ENCODE results near the gene HSPA4L. TPM values are rescaled to one million over a fixed set of nuclear protein-coding genes. Genes with fewer than 3 reads are reported as not detected.

The HSPA4L gene
- total and polyA plus RNA-seq, 10 of the 15 experiments (the other 5 are each of a cell fraction or from before 2014, with no cell fraction given), result 8.6 to 40.5 (median 21.4) TPM

GRCh38 chr4:127822430-127822829 is 40.3 kb downstream of the HSPA4L start:
- intact Hi-C loops (cut with micrococcal nuclease; ENCODE audit: unreplicated experiment) (no loop called here), in situ Hi-C loops (cut with MboI) (no loop called here)
- CTCF ChIA-PET, result interaction anchor here (0.6 kb wide), 1 partner anchor 51 kb away, joined by 3 read pairs; no protein-coding TSS in a partner anchor
- Histone ChIP-seq H3K4me2 (ENCODE audit: control insufficient read depth, insufficient read depth) (no peak overlapping the region), H3K9me3 (replicated peaks; ENCODE audit: control insufficient read depth, insufficient read depth, low read length) (no peaks in the 10 kb centered on the region), H4K20me1 (ENCODE audit: control insufficient read depth, insufficient read depth) (no peaks in the 10 kb centered on the region), H3K9ac (ENCODE audit: control insufficient read depth, insufficient read depth, low read length) (no peak overlapping the region), H3K79me2 (ENCODE audit: control insufficient read depth, insufficient read depth, low read length) (no peaks in the 10 kb centered on the region), H3K4me1 (ENCODE audit: control insufficient read depth, insufficient read depth, low read length) (no peaks in the 10 kb centered on the region), H3K27ac (ENCODE audit: control insufficient read depth, insufficient read depth) (no peak overlapping the region), H2AFZ (ENCODE audit: control insufficient read depth, low read depth, low read length) (no peak overlapping the region), H3K36me3 (ENCODE audit: control insufficient read depth in 2 of 2, insufficient read depth in 2 of 2, low read length in 1 of 2) (peaks cover 0 to 3% of the 10 kb centered on the region in 2 experiments; a peak in 2 of 4 replicates), H3K4me3 (no peak overlapping the region), H3K27me3 (replicated peaks in 1 of 2; ENCODE audit: control insufficient read depth in 2 of 2, insufficient read depth in 2 of 2, low read length in 1 of 2) (no peaks in the 10 kb centered on the region)
- RAD21 ChIA-PET (ENCODE audit: unreplicated experiment), result no interaction called here
- POLR2A ChIA-PET, result no interaction called here
- ATAC-seq, result no peak
- no TSS peak for BruUV-seq (replicated peaks)
- FAIRE-seq, result no peak
- TF ChIP-seq SMC3 (IDR thresholded peaks at IDR 0.05; ENCODE audit: borderline replicate concordance, low read length) (no peak), ZBTB4 (CRISPR knock-in tag; IDR thresholded peaks at IDR 0.05) (no peak), MLLT1 (IDR thresholded peaks at IDR 0.05) (no peak), PKNOX1 (IDR thresholded peaks at IDR 0.05) (no peak), CBX5 (IDR thresholded peaks at IDR 0.05; ENCODE audit: low read depth) (no peak), NFXL1 (IDR thresholded peaks at IDR 0.05; ENCODE audit: borderline replicate concordance) (no peak), TBL1XR1 (IDR thresholded peaks at IDR 0.05; ENCODE audit: low read depth, low read length) (no peak), BMI1 (IDR thresholded peaks at IDR 0.05; ENCODE audit: borderline replicate concordance) (no peak), ZNF274 (IDR thresholded peaks at IDR 0.05; ENCODE audit: insufficient read depth, insufficient read length) (no peak), NR2F1 (conservative IDR thresholded peaks at IDR 0.05) (no peak), SUZ12 (IDR thresholded peaks at IDR 0.05; ENCODE audit: unreplicated experiment) (no peak), ZZZ3 (IDR thresholded peaks at IDR 0.05; ENCODE audit: control insufficient read depth, insufficient read length, low read depth) (no peak)
- TF ChIP-seq, protein P1, sequence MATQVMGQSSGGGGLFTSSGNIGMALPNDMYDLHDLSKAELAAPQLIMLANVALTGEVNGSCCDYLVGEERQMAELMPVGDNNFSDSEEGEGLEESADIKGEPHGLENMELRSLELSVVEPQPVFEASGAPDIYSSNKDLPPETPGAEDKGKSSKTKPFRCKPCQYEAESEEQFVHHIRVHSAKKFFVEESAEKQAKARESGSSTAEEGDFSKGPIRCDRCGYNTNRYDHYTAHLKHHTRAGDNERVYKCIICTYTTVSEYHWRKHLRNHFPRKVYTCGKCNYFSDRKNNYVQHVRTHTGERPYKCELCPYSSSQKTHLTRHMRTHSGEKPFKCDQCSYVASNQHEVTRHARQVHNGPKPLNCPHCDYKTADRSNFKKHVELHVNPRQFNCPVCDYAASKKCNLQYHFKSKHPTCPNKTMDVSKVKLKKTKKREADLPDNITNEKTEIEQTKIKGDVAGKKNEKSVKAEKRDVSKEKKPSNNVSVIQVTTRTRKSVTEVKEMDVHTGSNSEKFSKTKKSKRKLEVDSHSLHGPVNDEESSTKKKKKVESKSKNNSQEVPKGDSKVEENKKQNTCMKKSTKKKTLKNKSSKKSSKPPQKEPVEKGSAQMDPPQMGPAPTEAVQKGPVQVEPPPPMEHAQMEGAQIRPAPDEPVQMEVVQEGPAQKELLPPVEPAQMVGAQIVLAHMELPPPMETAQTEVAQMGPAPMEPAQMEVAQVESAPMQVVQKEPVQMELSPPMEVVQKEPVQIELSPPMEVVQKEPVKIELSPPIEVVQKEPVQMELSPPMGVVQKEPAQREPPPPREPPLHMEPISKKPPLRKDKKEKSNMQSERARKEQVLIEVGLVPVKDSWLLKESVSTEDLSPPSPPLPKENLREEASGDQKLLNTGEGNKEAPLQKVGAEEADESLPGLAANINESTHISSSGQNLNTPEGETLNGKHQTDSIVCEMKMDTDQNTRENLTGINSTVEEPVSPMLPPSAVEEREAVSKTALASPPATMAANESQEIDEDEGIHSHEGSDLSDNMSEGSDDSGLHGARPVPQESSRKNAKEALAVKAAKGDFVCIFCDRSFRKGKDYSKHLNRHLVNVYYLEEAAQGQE (IDR thresholded peaks at IDR 0.05; ENCODE audit: low read depth, low read length), result no peak
- 50% methylated on average over 2 of the region's 2 CpGs for WGBS (ENCODE audit: insufficient coverage, insufficient replicate concordance, low lambda C conversion rate, missing lambda C conversion rate)
- no peak for DNase-seq (ENCODE audit: low read depth, low spot score)
- SMC1A ChIA-PET (ENCODE audit: uncharacterized antibody, unreplicated experiment), result no interaction called here
